ENCODE measurements around the gene FRYL.
"Not testable (repeated sequence)": the region's sequence is repeated elsewhere in the genome, so short reads cannot be mapped to it uniquely, and the experiment has no call there.

Gene FRYL

GRCh38 chr4:48483006-48483776, 296.9 kb downstream of the FRYL start, which contains the start of gene SLC10A4:
Gene SLC10A4, plus strand, starts transcription at chr4:48483343. Its CDS starts 219 bp downstream, at chr4:48483562.
- peak; percentile 41 to 42 for DNase-seq

DNA sequence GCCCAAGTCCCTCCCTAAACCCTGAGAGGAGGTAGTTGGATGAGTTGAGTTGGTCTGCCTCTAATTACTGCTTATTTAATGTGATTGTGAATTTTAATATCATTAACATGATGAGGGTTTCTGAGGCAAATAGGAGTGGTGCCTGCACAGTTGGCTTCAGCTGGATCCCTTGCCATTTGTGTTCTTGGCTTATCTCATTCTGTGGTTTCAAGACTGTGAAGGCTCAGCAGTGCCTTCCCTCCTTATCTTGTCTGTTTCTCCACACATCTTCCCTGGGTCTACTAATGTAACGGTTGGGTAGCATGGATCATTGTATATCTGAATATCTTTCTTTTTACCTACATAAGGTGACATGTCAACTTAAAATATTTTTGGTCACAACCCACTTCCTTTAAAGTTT, 298.5 kb downstream of the FRYL start:
- no peak for DNase-seq

GRCh38 chr4:48478273-48478672, 301.8 kb downstream of the FRYL start:
- DNase-seq, result no peak

GRCh38 chr4:48475770-48476169, 304.3 kb downstream of the FRYL start:
- DNase-seq, result no peak

- DNase-seq, result no peak
Observed at GRCh38 chr4:48472794-48473193, 307.3 kb downstream of the FRYL start.

- no peak for DNase-seq
Observed at GRCh38 chr4:48470570-48470969, 309.5 kb downstream of the FRYL start.

- DNase-seq, result no peak
Observed at GRCh38 chr4:48470137-48470536, 309.9 kb downstream of the FRYL start.

DNA sequence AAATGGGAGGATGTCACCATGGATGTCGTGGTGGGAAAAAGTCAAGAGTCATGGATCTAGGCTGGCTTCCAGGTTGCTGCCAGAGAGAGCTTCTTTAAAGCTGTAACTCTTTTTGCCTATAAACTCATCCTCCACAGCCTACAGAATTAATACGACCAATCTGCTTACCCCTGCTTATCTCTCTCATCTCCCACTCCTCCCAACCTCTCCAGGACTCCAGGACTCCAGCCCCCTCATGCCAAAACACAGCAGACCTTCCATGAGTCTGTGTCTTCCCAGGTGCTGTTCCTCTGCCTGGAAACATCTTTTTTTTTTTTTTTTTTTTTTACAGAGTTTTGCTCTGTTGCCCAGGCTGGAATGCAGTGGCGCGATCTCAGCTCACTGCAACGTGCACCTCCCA, 312.2 kb downstream of the FRYL start:
- no peak for DNase-seq

DNA sequence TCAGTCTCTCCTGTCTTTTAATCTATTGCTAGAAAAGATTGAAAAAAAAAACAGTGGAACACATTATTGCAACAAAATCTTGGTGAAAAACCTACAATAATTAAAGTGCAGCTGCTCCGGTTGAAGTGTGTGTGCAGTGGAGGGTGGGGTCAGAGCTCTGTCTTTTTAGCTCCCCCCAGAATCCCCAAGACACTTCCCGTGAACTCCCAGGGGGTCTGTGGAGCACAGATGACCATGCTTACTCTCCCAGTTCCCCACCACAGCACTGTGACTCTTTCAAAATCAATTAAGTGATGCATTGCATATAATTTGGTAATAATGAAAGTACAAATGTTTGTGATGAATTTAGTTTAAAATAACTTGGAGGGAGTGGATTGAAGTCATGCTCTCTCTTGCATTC, 312.6 kb downstream of the FRYL start:
- no peak for DNase-seq

DNA sequence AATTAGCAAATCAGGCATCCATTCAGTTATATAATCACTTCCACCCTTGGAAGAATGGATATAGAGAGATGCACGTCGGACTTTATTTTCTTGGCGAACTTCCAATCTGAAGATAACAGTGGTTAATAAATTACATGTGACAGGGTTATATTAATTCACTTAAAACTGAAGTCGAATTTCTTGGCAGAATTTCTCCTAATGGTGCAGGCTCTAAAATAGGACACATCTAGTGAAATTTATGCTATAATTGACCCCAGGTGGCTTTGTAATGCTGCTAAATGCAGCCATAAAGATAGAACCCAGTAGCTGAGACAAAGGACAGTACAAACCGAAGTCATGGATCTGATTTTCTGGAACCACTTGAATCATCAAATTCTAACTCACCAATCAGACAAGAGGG, 317.7 kb downstream of the FRYL start:
- DNase-seq, result no peak

- DNase-seq, result no peak
Observed at GRCh38 chr4:48461000-48461399, 319.1 kb downstream of the FRYL start.

DNA sequence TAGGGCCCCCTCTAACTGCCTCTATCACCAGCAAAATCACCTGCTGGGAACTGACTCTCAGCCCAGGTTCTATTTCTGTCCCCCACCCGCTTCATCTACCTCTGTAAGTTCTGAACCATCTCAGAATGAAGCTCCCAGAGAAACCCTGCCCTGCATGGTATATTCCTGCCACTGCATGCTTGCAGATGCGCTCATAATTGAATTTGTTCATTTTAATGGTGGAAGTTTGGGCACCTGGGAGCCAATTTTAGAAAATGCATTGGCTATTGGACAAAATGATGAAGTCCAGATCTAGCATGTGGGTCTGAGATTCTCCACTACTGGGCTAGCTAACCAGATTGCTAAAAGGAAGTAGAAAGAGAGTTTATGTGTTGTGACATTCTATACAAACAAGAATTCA, 325.5 kb downstream of the FRYL start:
- no peak for DNase-seq

- DNase-seq, result not testable (repeated sequence)
Observed at GRCh38 chr4:48451656-48452055, 328.4 kb downstream of the FRYL start.

DNA sequence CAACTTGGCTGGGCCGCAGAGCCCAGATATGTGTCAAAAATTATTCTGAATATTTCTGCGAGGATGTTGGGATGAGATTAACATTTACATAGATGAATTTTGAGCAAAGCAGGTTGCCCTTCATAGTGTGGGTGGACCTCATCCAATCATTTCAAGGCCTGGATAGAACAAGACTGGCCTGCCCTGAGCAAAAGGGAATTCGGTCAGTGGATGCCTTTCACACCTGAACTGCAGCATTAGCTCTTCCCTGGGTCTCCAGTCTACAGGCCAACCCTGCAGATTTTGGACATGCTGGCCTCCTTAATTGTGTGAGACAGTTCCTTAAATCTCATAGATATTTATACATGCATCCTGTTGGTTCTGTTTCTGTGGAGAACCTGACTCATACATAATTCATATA, 329.3 kb downstream of the FRYL start:
- DNase-seq, result no peak

- DNase-seq, result no peak
Observed at GRCh38 chr4:48449151-48449550, 330.9 kb downstream of the FRYL start.
